HG02610 (cell line): ENCODE data around the gene PBX1.

ENCODE experiments used
- ATAC-seq: cut with Tn5 transposase; IDR thresholded peaks from one replicate; pipeline ENCODE4 v1.9.1; 2021; ENCODE audit warnings: mild to moderate bottlenecking, moderate library complexity; ENCODE audit not compliant: unreplicated experiment

Gene PBX1

DNA sequence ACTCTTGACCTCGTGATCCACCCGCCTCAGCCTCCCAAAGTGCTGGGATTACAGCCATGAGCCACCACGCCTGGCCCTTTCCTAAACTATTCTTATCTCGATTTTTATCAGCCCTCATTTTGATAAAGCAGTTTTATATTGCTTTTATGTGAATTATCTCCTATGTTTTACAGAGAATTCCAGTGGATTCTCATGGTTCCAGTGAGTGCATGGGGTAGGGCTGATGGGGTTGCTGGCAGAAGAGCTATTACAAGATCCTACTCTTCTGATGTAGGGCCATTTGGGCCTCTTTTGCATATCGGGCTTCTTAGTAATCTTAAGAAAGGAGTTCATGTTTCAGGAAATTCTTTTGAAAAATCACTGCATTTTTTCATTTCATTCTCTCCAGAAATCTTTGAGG lies 187.6 kb downstream of the PBX1 start:
- no peak for ATAC-seq

DNA sequence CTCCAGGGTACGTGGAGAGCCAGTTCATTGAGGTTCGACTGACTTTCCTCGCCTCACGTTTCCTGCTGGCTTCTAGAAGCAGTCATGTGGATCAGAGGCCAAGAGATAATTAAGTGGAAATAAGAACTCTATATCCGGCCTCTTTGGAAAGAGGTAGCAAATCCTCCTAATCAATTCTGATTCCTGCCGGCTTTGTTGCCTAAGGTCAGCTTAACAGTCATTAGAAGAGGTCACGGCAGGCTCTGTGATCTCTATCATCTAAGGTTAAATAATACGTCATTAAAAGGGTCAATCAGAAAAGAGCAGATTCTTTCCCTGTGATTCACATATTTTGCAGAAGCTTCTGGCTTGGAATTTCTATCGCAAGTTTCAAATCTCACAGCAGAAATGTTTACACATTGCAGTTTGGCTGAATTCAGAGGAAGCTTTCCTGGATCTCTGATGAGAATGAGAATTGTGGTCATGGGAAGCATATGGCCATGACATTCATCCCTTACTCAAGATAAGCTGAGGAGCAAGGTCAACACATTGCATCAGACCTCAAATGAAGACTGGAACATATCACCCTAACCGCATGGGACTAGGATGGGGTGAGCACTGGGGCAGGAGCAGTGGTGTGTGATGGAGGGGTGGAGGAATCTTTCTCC lies 189.4 kb downstream of the PBX1 start:
- no peak for ATAC-seq

DNA sequence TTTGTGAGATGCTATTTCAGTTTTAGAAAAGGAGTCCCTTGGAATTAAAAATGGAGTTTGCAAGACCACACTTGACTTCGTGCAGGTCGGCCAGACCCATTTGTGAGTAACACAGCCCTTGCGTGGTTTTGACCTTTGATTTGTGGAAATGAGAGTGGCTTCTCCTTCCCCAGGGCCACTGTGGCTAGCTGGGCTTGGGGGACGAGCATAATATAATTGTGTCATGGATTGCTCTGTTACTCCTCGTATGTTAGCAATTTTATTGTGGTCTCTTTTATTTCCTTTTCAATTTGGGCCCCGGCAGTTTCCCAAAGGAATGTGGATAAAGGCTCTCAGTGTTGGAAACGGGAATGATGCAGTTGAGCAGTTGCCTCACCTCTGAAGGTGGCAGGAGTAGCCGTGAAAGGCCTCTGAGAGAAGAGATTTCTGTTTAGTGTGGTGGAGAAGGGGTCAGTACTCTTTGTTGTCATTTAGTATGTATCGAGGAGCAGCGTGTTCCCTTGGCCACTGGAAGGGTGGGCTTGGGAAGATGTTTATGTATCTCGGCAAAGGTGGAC lies 194.6 kb downstream of the PBX1 start:
- ATAC-seq: no peak

DNA sequence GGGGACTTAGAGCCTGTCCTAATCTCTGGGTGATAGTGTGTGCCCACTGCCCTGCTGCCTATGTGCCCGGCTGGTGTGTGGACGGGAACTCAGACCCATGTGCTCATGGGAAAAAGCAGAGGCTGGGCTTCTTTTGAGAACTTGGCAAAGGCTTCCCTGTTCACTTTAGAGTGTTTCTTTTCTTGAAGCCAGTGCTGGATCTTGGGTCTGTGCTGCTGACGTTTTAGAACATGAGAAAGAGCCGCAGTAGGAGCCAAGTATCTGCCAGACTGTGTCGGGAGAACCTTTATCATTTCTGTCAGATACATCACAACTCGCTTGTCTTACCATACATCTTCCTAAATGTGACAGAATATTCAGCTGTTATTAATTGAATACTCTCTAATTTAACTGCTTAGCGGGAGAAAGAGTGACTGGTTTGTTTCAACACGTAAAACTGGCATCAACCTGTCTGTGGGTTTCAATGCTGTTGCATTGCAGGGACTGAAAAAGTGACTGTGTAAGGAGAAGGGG lies 195.2 kb downstream of the PBX1 start:
- no peak for ATAC-seq

DNA sequence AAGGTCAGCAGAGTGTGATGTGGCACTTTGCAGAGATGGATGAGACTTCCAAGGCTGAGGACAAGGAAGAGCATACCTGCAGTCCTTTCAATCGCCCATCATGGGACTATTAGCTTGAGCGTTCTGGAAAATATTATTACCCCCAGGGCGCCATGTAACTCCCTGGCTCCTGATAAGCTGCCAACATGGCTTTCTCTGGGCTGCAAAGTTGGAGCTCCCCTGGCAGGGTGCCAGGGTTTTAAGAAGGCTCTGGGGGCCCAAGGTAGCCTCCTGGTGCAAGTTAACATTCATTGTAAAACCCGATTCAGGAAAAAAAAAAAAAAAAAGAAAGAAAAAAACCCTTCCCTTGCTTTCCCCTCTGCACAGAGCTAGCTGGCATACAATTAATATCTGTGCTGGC lies 196.7 kb downstream of the PBX1 start:
- no peak for ATAC-seq

DNA sequence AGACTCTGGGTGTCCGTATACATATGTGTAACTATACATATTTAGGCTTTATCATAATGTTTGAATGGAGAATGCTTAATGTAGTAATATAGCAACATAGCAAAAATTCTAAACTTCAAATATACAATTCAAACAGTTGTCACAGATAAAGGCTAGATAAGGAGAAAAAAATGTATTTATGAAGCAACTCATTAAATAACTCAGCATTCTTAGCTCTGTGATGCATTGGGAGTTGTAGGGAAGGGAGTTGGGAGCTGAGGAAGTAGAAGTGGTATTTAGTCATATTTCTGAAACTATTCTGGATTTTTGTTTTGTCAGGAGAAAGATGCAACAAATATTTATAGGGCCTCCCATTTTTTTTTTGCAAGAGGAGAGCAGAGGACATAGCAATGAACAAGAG lies 197.8 kb downstream of the PBX1 start:
- no peak for ATAC-seq

DNA sequence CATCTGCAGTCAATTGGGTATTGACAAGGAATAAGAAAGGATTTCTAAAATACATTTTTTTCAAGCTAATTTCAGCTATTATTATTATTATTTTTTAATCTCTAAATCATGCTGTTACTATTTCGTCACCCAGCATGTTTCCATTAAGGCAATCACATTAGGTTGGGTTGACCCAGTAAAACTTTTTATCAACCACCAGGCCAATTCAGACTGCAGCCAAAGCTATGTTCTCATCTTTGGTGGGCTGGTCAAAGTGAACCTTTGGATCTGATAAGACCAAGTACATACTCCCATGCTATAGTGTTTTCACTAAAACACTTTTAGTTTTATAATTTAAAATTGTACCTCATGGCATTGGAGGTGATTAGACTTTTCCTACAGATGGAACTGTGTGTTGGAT lies 198.6 kb downstream of the PBX1 start:
- ATAC-seq: no peak

DNA sequence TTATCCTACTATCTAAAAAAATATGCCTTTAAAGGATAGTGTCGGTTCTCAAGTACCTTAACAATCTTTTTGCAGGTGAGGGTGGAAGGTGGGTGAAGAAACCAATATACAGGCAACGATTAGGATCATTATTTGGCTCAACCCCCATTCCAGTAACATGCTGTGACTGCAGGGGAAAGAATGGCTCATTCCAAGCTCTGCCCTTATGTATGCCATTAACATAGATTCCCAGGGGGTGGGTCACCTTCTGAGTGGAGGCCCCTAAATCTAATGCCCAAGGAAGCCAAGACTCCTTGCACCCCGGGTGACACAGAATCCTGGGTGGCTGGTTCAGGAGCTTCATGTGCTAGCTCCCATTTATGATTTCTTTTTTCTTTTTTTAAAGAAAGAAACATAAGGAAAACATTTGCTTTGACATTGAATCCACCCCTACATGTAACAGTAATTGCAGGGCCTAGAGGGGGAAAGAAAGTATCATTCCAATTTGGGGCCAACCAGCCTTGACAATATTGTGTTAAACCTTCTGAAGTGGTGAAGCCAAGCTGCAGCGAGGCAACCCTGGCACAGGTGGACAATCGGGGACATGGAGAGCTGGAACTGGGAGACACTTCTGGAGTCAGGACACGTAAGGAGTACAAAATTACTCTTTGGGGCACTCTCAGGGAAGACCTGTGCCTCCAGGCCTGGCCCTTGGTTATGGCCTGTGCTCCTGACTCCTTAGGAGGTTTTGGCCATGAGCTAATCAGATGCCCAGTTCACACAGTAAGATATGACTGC lies 200.3 kb downstream of the PBX1 start:
- no peak for ATAC-seq

DNA sequence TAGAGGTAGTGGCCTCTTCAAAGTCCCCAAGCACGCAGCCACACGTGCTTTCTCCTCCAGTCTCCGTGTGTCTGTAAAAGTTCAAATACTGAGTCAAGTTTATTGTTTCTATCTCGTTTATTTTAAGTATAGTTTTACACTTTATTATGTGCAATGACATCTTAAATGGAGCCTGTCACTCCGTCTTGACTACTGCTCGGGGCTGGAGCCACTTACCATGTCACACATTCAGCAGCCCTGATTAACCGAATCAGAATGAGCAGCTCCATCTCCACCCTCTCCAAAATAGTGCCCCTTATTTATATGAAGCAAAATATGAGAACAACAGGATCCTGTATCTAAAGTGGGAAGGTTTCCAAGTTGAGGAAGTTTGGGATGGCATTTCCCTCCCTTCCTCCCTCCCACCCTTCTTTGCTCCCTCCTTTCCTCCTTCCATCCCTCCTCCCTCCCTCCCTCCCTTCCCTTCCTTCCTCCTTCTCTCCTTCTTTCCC lies 201.0 kb downstream of the PBX1 start:
- ATAC-seq: no peak

DNA sequence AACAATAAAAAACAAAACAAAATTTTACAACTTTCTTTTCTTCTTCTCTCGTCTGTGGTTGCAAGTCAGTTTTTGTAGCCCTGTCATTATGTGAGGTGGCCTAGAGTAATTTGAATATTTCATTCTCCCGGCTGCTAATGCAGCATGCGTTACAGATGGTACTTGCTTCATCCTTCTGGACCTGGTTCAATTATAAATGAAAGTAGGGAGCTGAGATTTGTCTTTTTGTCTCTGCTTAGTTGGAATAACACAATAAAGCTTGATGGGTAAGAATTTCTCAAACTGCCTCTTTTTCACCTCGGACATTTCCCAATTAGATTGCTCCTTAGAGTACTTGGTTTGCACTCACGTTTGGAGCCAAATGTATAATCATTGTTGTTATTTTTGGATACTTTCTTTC lies 201.6 kb downstream of the PBX1 start:
- no peak for ATAC-seq

DNA sequence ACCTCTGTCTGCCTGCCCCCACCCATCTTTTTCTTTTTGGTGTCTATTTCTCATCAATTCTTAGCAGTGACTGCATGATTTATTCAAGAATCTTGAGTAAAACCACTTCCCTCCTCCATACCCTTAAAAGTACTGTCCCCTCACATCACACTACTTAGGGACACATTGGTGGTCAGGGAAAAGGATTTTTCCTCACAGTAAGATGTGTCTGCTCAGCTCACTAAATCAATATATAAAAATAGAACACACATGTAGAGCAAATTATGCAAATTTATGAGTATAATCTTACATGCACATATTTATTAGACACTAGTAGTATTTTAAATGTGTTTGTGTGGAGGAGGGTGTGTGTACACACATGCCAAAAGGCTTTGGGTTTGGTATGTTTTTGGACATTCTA lies 202.0 kb downstream of the PBX1 start:
- ATAC-seq: no peak

DNA sequence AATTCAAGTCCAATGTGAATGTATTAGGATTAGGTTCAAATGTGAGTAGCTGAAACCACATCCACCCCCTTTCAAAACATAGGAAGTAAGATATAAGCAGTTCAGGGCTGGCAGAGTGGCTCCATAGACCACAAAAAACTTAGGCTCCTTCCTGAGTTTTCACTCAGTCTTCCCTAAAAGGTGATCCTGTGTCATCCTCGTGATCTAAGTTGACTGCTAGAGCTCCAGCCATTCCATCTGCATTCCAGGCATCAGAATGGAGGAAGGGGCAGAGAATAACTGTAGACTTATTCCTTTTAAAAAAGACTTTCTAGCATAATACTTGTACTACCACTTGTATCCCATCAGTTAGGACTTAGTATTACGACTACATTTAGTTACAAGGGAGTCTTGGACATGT lies 204.1 kb downstream of the PBX1 start:
- no peak for ATAC-seq

DNA sequence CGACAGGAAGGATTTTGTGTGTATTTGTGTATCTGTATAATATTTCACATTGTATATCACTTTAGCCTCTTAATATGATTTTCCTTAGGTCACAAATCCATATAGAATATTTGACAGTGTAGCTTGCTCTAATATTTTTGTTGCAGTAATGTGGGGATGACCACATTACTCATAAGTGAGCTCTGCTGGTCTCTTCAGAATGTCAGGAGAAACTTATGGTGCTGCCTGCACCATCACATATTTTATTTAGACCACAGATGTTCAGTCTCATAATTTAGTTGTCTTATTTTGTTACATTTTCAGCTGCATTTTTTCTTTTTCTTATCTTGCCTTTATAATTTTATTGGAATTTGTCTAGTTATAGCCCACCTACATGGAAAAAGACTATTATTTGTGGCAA lies 205.3 kb downstream of the PBX1 start:
- ATAC-seq: no peak

DNA sequence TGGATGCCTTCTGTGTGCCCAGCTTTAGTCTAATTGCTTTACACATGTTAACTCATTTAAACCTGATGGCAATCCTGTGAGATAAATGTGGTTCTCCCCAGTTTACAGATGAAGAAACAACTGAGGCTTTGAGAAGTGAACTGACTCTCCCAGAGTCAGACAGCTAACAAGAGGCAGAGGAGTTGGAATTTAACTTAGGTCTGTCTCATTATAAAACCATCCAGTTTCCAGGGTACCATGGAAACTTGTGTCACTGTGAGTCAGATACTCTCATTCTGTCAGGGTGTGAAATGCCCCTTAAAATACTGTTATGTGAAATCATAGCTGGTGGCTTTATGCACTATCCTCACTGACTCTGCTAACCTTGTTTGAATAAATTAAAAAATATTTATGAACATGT lies 206.6 kb downstream of the PBX1 start:
- no peak for ATAC-seq

DNA sequence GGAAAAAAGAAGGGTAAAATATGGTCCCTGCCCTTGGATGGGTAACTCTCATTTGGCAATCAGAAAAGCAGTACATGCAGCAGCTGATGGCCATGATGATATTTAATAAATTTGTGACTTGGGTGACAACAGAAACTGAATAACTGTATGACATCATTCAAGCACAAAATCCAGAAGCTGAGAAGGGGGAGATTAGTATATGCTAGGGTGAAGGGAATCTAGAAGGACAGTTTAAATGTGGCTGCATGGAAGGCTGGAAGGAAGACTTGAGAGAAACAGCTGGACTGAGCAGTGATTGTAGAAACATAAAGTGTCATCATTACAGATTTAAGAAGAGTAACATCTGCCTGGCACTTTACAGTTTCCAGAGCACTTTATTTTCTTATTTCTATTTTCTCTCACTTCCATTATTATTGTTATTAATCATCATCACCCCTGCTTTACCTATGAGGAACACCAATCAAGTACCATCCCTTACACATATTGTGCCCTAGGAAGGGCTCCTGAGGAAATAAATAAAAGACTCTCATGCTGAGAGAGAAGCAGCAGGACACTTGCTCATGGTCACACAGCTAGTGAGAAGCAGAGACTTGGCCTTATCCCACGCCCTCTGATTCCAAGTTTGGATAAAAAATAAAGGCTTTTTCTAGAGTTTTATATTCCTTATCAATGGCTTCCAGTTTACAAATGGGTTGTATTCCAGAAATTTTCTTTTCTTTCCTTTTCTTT lies 207.2 kb downstream of the PBX1 start:
- no peak for ATAC-seq

DNA sequence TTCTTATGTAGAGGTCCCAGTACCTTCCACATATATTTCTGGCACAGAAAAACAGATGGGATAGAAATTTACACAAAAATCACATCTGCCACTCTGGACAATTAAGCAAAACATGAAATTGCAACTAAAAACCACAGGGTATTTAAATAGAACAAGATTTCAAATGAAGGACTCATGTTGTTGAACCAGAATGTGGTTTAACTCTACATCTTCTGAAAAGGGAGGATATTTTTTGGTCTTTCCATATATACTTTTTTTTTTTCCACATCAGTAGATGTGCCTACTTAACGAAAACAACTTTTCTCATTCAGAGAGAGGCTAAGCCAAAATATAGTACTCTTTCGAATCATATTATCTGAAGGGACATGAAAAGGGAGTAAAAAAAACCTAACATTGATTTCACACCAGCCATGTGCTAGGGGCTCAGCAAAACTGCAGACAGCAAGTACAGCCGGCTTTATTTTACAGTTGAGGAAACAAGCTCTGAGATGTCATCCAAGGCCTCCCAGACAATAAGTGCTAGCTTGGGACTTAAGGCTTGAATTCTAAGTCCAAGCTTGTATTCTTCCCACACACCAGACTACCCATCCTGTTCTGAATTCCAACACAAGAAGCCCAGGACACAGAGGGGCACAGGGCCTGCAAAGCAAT lies 208.9 kb downstream of the PBX1 start:
- ATAC-seq: no peak

DNA sequence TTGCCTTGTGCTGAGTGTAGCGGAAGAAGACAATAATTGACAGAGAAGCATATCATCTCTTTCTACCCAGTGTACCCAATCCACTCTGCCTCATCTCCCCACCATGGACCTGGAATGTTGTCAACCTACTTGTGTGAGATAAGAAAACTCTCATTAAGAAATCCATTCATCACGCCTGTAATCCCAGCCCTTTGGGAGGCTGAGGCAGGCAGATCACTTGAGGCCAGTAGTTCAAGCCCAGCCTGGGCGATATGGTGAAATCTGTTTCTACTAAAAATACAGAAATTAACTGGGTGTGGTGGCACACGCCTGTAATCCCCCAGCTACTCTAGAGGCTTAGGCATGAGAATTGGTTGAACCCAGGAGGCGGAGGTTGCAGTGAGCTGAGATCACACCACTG lies 209.6 kb downstream of the PBX1 start:
- ATAC-seq: no peak

DNA sequence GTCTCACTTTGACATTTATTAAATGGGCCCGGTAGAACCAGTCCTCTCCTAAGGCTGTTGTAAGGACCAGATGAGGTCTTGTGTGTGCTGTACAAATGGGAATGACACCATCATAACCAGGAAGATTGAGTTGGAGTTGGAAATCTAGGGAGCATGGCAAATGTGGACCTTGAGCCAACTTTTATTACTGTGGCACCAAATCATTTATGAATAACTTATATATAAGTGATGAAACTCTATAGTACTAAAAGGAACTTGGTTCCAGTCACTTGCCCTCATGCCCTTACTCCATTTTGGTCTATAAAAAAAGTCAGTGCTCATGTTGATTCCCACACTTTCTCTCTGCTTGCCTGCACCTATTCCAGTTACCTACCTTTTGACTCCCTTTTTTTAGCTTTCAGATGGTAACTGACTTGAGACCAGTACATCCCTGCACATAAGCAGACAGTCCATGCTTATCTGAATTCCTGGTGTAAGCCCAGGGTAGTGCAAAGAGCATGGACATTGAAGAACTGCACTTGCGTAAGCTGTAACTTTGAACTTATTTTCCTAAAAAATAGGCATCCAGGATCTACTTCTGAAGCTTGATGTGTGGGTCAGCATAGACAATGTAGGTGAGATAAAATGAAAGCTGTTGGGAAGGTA lies 210.6 kb downstream of the PBX1 start:
- no peak for ATAC-seq

DNA sequence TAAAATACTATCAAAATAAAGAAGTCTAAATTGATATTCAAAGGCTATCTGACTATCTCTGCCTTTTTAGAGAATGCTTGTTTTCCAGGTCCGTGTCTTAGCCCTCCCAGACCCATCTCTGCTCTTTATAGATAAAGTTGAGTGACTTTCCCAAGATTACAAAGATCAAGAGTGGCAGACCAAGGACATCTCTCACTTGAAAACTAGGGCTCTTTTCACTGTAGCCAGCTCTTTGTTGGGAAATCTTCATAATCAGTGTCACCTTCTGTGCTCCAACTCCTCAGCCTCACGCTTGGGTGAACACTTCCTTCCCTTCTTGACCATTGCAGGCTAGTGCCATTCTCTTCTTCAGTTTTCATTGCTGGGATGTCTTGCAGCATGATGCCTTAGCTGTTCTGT lies 211.1 kb downstream of the PBX1 start:
- no peak for ATAC-seq

DNA sequence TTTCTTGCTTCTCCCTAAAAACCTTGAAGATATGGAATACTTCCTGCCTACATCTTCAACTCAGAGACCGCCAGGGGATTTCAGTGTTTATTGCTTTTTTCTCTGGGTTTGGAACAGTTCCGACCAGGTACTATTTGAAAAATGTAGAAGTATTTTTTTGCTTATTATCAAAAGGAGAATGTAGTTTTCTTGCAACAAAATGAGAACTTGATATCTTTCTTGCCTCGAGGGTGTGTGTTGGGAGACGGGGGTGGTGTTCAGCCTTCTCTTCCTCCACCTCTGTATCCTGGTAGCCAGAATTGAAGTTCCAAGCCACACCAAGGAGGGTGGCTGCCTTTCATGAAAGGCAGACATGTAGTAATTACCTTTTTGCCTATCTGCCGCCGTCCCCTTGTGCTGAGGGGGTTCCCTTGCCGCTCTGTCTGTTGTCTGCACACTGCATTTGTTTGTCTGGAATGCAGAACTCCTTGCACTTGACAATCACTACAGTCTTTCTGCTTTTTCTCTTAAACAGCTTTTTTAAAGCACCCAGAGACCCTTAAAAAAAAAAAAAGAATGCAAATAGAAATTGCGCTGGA lies 212.1 kb downstream of the PBX1 start:
- ATAC-seq: no peak
